GM13976 (cell line): Measurements from ENCODE around the gene NAALADL2.
A peak's percentile ranks its signal among the peaks of the same experiment; 100 is the strongest.

Source experiments
- DNase-seq: peaks from one replicate; pipeline ENCODE4 v3.0.0; 2012; ENCODE audit warnings: low spot score
- in situ Hi-C: fragments of 300-500 bp; cut with MboI; formaldehyde crosslinking; loops from one replicate; pipeline ENCODE4 v1.12.0; 2022; ENCODE audit warnings: low sequenced_read_pairs, mixed read lengths, inconsistent platforms; ENCODE audit not compliant: unreplicated experiment
- TF ChIP-seq, protein P1 (sequence below): IDR thresholded peaks from 2 replicates; pipeline ENCODE4 v1.5.1; 2012; ENCODE audit warnings: borderline replicate concordance, mild to moderate bottlenecking; ENCODE audit not compliant: insufficient read depth; ENCODE audit errors: extremely low read depth, missing control alignments, control extremely low read depth

Gene NAALADL2

DNA sequence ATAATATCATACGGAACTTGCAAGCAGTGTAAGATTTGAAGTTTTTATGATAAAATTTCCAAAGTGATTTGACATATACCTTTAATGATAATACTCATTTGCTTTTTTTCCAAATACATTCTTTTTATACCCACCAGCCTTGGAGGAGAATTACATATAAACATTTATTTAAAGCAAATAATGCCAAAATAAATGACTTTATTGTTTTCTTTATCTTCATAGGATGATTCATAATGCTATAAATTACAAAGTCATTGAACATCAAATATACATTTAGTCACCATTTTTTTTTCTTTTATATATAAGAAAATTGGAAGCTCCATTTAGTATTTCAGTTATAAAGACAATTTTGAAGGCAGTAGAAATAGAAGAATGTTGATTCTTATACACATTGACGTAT, 450.9 kb downstream of the NAALADL2 start:
- TF ChIP-seq, protein P1, sequence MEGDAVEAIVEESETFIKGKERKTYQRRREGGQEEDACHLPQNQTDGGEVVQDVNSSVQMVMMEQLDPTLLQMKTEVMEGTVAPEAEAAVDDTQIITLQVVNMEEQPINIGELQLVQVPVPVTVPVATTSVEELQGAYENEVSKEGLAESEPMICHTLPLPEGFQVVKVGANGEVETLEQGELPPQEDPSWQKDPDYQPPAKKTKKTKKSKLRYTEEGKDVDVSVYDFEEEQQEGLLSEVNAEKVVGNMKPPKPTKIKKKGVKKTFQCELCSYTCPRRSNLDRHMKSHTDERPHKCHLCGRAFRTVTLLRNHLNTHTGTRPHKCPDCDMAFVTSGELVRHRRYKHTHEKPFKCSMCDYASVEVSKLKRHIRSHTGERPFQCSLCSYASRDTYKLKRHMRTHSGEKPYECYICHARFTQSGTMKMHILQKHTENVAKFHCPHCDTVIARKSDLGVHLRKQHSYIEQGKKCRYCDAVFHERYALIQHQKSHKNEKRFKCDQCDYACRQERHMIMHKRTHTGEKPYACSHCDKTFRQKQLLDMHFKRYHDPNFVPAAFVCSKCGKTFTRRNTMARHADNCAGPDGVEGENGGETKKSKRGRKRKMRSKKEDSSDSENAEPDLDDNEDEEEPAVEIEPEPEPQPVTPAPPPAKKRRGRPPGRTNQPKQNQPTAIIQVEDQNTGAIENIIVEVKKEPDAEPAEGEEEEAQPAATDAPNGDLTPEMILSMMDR, result no peak
- DNase-seq, result no peak
- in situ Hi-C loops, result no loop called here

DNA sequence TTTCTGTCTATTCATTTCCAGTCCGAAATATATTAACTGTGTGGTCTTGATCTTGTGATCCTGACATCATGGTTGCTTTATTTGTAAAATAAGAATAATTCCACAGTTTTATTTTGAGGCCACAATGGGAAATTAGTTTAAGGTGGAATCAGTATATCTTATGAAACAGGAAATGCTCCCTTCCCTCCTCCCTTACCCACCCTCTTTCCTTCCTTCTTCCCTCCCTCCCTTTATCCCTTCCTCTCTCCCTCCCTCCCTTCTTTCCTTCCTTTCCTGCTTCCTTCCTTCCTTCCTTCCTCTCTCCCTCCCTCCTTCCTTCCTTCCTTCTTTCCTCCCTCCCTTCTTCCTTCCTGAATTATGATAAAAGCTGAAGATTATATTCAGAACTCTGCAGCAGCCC, 452.3 kb downstream of the NAALADL2 start:
- TF ChIP-seq, protein P1, result no peak
- in situ Hi-C loops, result no loop called here
- DNase-seq, result no peak

- in situ Hi-C loops, result no loop called here
- TF ChIP-seq, protein P1, result no peak
- no peak for DNase-seq
Measured at GRCh38 chr3:175311946-175312345, 452.8 kb downstream of the NAALADL2 start.

- no peak for DNase-seq
- in situ Hi-C loops, result no loop called here
- TF ChIP-seq, protein P1, result no peak
Measured at GRCh38 chr3:175312791-175313190, 453.7 kb downstream of the NAALADL2 start.

DNA sequence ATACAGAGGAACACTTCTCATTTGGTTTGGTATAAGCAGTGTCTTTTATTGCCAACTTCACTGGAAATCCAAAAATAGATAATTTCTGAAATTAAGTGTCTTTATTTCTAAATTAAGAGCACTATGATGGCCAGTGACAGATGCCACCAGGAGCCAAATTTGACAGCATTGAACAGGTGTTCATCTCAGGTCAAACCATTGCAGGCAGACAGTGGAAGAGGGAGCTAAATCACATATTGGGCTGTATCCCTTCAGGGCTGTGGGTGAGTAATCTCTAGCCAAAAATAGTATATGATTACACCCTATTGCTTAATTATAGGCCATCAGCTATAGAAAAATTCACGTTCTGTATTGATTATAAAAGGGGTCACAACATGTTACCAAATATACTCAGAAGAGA, 457.7 kb downstream of the NAALADL2 start:
- in situ Hi-C loops, result no loop called here
- TF ChIP-seq, protein P1, result no peak
- DNase-seq, result no peak

- DNase-seq, result peak; percentile 17
- in situ Hi-C loops, result no loop called here
- TF ChIP-seq, protein P1, result no peak
Measured at GRCh38 chr3:175325440-175325839, 466.3 kb downstream of the NAALADL2 start.

DNA sequence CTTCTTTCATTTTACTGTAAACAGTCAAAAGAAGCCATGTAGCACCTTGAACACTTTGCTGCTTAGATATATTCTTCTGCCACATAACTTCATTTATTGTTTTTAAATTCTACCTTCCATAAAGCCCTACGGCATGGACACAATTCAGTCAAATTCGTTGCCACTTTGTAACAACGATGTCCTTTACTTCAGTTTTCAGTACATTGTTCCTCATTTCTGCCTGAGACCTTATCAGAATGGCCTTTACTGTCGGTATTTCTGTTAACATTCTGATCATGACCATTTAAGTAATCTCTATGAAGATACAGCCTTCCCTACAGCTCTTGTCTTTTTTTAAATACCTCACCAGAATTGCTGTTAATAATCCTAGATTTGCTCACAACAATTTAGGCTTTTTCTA, 466.9 kb downstream of the NAALADL2 start:
- no peak for DNase-seq

More for the DNA sequence above, 466.9 kb downstream of the NAALADL2 start:
- in situ Hi-C loops, result no loop called here
- TF ChIP-seq, protein P1, result no peak
